Activated CD4-positive, alpha-beta T cell treated with anti-CD3 and anti-CD28 coated beads for 36 hours (primary cell): ENCODE measurements around the gene FAM209B. TPM values are rescaled to one million over a fixed set of nuclear protein-coding genes. Genes with fewer than 3 reads are reported as not detected.
"Not testable (repeated sequence)": the region's sequence is repeated elsewhere in the genome, so short reads cannot be mapped to it uniquely, and the experiment has no call there.

ENCODE experiments used
- ATAC-seq: fragments of 200-7000 bp; cut with Tn5 transposase; one replicate; pipeline ENCODE4 v1.10.0; 2021; ENCODE audit warnings: mild to moderate bottlenecking, moderate library complexity
- CTCF ChIA-PET: fragments of 350-600 bp; sonication (Branson Sonifier 250); formaldehyde crosslinking; loops from one replicate; lab custom pipeline; 2021; ENCODE audit warnings: antibody characterized with exemption; lab: Charles Lee
- POLR2A ChIA-PET: fragments of 350-600 bp; sonication (Branson Sonifier 250); formaldehyde crosslinking; loops from one replicate; lab custom pipeline; 2021; ENCODE audit warnings: antibody characterized with exemption, inconsistent platforms; lab: Charles Lee
- DNase-seq: peaks from one replicate; pipeline ENCODE4 v3.0.0-alpha.2; 2020
- H3K27ac Mint-ChIP-seq: one replicate; pipeline ENCODE4 v1.8.0; 2021; ENCODE audit warnings: mixed read lengths
- H3K27me3 Mint-ChIP-seq: one replicate; pipeline ENCODE4 v1.8.0; 2021; ENCODE audit warnings: mixed read lengths
- H3K36me3 Mint-ChIP-seq: one replicate; pipeline ENCODE4 v1.8.0; 2021; ENCODE audit warnings: low read depth, mixed read lengths
- H3K4me1 Mint-ChIP-seq: one replicate; pipeline ENCODE4 v1.8.0; 2021; ENCODE audit warnings: mixed read lengths
- H3K4me3 Mint-ChIP-seq: one replicate; pipeline ENCODE4 v1.8.0; 2021; ENCODE audit warnings: mild to moderate bottlenecking, moderate library complexity, mixed read lengths
- H3K9me3 Mint-ChIP-seq: one replicate; pipeline ENCODE4 v1.8.0; 2021; ENCODE audit warnings: low read depth, mixed read lengths
- intact Hi-C, 2 experiments: fragments of 100-400 bp; cut with DNase I in 1 of 2; cut with micrococcal nuclease in 1 of 2; formaldehyde crosslinking; loops; one replicate each; pipeline versions ENCODE4 v1.14.2 to v1.15.1; 2022 to 2024; cut with DNase I, micrococcal nuclease
- total RNA-seq, 2 experiments: library from RNA; stranded (reverse); gene quantifications; one replicate each; pipeline ENCODE4 v1.2.3, GENCODE V29; 2021

Gene FAM209B
- total RNA-seq, 2 experiments from 2014 or later, result 0.43 TPM; not detected in 1

DNA sequence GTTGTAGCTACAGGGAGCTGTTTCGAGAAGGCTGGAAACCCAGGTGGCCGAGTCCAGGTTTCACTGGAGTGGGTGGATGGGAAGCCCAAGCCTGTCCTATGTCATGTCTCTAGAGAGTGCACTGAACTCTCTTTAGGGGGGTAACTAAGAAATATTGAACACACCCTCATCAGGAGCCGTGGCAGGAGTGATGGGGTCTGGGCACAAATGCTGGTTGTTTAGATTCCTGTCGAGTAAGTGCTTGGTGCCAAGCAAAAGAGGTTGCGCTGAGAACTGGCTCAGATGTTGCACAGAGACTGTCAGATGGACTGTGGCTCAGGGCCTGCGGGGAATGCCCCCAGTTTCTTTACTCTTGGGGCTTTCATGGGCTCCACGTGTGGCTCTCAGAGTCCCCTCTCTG, 15.8 kb upstream of the FAM209B start:
- peaks cover 13% of the 10 kb centered on the region for H3K9me3 Mint-ChIP-seq
- no peaks in the 10 kb centered on the region for H3K27me3 Mint-ChIP-seq
- CTCF ChIA-PET, result interaction anchor here (1.9 kb wide), 1 partner anchor 14 kb away, joined by 5 read pairs; no protein-coding TSS in a partner anchor
- H3K4me3 Mint-ChIP-seq, result no peak overlapping the region
- H3K27ac Mint-ChIP-seq, result no peak overlapping the region
- H3K36me3 Mint-ChIP-seq, result peaks cover 76% of the 10 kb centered on the region
- POLR2A ChIA-PET, result no interaction called here
- ATAC-seq, result no peak
- no peaks in the 10 kb centered on the region for H3K4me1 Mint-ChIP-seq
- intact Hi-C loops, result no loop called here
- no peak for DNase-seq

DNA sequence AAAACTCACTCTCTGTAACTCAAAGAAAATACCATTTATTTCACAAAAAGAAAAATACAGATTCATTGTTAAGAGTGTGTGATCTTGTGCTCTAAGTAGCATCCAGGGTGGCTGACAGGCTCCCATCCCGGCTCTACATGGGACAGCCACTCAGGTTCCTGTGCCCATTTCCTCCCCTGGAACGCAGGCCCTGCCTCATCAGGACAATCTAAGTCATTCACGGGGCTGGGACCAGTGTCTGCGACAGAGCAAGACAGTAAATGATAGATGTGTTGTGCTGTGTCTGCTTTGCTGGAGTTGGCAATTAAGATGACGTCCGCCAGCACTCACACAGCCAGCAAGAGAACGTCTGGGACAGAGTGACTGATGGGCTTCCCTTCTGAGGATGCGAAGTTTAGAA, 15.4 kb upstream of the FAM209B start:
- Mint-ChIP-seq H3K36me3 (peaks cover 76% of the 10 kb centered on the region), H3K4me1 (no peaks in the 10 kb centered on the region), H3K27ac (no peak overlapping the region), H3K4me3 (no peak overlapping the region), H3K9me3 (peaks cover 13% of the 10 kb centered on the region), H3K27me3 (no peaks in the 10 kb centered on the region)
- CTCF ChIA-PET, result no interaction called here
- ATAC-seq, result no peak
- intact Hi-C loops, result no loop called here
- POLR2A ChIA-PET, result no interaction called here
- DNase-seq, result no peak

DNA sequence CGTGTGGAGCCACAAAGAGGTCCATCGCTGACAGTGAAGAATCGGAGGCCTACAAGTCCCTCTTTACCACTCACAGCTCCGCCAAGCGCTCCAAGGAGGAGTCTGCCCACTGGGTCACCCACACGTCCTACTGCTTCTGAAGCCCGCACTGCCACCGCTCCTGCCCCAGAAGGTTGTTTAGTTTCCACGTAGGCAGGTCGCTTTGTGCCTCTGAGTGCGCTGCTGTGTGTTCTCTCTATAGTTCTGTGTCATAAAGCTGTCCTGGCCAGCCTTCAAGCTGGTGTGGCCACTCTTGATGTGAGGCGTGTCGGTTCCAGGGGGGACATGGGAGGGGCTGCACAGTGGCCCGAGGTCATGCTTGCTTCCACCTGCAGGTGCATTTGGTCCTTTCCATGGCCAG, 14.9 kb upstream of the FAM209B start:
- peaks cover 3% of the 10 kb centered on the region for H3K4me1 Mint-ChIP-seq
- peaks cover 13% of the 10 kb centered on the region for H3K9me3 Mint-ChIP-seq
- ATAC-seq (no peak), DNase-seq (no peak)
- no peak overlapping the region for H3K27ac Mint-ChIP-seq
- H3K4me3 Mint-ChIP-seq, result no peak overlapping the region
- ChIA-PET CTCF (no interaction called here), POLR2A (no interaction called here)
- H3K36me3 Mint-ChIP-seq, result peaks cover 74% of the 10 kb centered on the region
- no peaks in the 10 kb centered on the region for H3K27me3 Mint-ChIP-seq
- intact Hi-C loops, result no loop called here

DNA sequence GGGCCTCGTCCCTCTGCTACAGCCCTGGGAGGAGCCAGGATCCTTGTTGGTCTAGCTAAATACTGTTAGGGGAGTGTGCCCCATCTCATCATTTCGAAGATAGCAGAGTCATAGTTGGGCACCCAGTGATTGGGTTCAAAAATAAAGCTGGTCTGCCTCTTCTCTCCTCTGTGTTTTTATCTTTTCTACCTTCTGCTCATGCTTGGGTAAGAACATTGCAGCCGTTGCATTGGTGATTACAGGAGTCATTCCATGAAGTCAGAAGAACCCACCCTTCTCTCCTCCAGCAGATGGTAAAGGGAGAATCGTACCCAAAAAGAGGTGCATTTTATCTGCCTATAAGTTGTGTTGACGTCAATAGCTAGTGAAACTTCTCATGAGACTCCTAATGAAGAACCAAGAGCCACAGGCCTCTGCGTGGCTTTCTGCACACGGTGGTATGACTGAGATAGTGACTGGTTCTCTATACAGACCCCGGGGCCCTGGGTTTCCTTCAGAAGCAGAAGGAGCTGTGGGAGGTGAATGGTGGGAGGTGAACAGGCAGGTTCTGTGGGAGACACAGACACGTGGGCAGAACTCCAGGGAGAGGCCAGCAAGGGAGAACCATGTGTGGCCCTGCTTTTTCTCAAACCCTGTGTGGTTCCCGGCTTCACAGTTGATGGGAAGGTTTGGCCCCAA, 14.2 kb upstream of the FAM209B start:
- Mint-ChIP-seq H3K4me3 (no peak overlapping the region), H3K36me3 (peaks cover 69% of the 10 kb centered on the region), H3K27ac (no peak overlapping the region), H3K4me1 (peaks cover 6% of the 10 kb centered on the region), H3K9me3 (peaks cover 13% of the 10 kb centered on the region), H3K27me3 (no peaks in the 10 kb centered on the region)
- intact Hi-C loops, result no loop called here
- ChIA-PET POLR2A (interaction anchor here (0.6 kb wide), 1 partner anchor 22 kb away, joined by 3 read pairs; no protein-coding TSS in a partner anchor), CTCF (no interaction called here)
- DNase-seq (no peak), ATAC-seq (no peak)

DNA sequence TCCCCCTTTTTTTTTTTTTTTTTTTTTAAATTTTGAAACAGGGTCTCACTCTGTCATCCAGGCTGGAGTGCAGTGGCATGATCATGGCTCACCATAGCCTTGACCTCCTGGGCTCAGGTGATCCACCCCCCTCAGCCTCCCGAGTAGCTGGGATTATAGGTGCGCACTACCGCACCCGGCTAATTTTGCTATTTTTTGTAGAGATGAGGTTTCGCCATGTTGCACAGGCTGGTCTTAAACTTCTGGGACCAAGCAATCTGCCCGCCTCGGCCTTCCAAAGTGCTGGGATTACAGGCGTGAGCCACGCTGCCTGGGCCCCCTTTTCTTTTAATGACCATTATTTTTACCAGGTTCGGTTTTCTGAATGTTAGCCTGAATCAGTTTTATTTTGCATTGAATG, 13.5 kb upstream of the FAM209B start:
- ATAC-seq, result no peak
- Mint-ChIP-seq H3K27ac (no peak overlapping the region), H3K4me3 (no peak overlapping the region), H3K4me1 (peaks cover 6% of the 10 kb centered on the region), H3K27me3 (no peaks in the 10 kb centered on the region), H3K9me3 (peaks cover 13% of the 10 kb centered on the region), H3K36me3 (peaks cover 69% of the 10 kb centered on the region)
- POLR2A ChIA-PET, result interaction anchor here (0.6 kb wide), 1 partner anchor 22 kb away, joined by 3 read pairs; no protein-coding TSS in a partner anchor
- DNase-seq, result no peak
- intact Hi-C loops, result no loop called here
- CTCF ChIA-PET, result interaction anchor here (0.7 kb wide), 1 partner anchor 39 kb away, joined by 3 read pairs; no protein-coding TSS in a partner anchor

DNA sequence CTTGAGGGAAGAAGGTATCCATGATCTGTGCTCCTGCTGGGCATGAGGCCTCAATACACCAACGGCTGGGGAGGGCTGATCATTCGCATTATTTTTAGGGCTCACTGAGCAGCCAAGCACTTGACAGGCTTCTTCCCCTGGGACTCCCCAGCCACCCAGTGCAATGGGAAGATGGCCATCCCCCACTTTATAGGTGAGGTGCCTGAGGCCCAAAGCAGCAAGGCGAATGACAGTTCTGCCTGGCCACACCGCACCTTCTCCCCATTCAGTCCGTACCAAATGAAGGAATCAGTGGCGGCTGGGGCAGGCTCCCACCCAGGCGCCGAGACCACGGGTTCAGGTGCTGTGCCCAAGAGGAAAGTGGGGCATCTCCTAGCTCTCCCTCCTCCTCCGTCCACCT, 12.9 kb upstream of the FAM209B start:
- peaks cover 13% of the 10 kb centered on the region for H3K9me3 Mint-ChIP-seq
- POLR2A ChIA-PET, result no interaction called here
- ATAC-seq (no peak), DNase-seq (no peak)
- intact Hi-C loops, result no loop called here
- peaks cover 66% of the 10 kb centered on the region for H3K36me3 Mint-ChIP-seq
- H3K27ac Mint-ChIP-seq, result no peak overlapping the region
- H3K4me3 Mint-ChIP-seq, result no peak overlapping the region
- CTCF ChIA-PET, result interaction anchor here (0.7 kb wide), 1 partner anchor 40 kb away, joined by 3 read pairs; no protein-coding TSS in a partner anchor
- H3K27me3 Mint-ChIP-seq, result no peaks in the 10 kb centered on the region
- peaks cover 6% of the 10 kb centered on the region for H3K4me1 Mint-ChIP-seq

DNA sequence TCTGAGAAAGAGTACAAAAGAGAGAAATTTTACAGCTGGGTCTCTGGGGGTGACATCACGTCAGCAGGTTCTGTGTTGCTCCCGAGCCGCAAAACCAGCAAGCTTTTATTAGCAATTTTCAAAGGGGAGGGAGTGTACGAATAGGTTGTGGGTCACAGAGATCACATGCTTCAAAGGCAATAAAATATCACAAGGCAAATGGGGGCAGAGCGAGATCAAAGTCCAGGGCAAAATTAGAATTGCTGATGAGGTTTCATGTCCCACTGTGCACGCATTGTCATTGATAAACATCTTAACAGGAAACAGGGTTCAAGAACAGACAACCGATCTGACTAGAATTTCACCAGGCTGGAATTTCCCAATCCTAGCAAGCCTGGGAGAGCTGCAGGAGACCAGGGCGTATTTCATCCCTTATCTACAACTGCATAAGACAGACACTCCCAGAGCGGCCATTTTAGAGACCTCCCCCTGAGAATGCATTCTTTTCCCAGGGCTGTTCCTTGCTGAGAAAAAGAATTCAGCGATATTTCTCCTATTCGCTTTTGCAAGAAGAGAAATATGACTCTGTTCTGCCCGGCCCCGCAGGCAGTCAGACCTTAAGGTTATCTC, 12.2 kb upstream of the FAM209B start:
- H3K27ac Mint-ChIP-seq, H3K4me1 Mint-ChIP-seq, intact Hi-C loops, H3K4me3 Mint-ChIP-seq, DNase-seq, ATAC-seq, POLR2A ChIA-PET, H3K27me3 Mint-ChIP-seq: not testable (repeated sequence)
- CTCF ChIA-PET, result interaction anchor here (1.1 kb wide), 1 partner anchor 11 kb away, joined by 4 read pairs; no protein-coding TSS in a partner anchor
- Mint-ChIP-seq H3K9me3 (peaks cover 13% of the 10 kb centered on the region), H3K36me3 (peaks cover 59% of the 10 kb centered on the region)

DNA sequence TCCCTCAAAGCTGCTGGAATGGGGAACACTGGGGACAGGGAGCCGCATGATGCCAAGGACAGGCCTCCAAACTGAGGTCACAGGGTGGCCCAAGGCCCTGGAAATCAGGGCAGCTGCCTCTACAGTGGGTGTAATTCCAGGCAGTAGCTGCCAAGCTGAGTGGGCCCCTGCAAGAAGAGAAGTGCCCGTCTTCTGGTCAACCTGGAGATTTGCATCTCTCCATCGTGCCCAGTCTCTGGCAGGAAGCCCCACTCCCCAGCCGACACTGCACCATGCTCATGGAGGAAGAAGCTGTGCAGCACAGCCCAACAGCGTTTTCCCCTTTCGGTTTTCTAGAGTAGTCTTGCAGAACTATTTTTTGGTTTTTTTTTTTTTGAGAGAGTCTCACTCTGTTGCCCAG, 10.7 kb upstream of the FAM209B start:
- POLR2A ChIA-PET, result no interaction called here
- Mint-ChIP-seq H3K27ac (no peak overlapping the region), H3K4me1 (peaks cover 6% of the 10 kb centered on the region), H3K27me3 (no peaks in the 10 kb centered on the region), H3K4me3 (no peak overlapping the region), H3K9me3 (peaks cover 13% of the 10 kb centered on the region), H3K36me3 (peaks cover 45% of the 10 kb centered on the region)
- CTCF ChIA-PET, result interaction anchor here (0.7 to 0.8 kb wide), 2 partner anchors 28 to 63 kb away, joined by 3 read pairs; no protein-coding TSS in a partner anchor
- DNase-seq, result no peak
- intact Hi-C loops, result no loop called here
- ATAC-seq, result no peak

DNA sequence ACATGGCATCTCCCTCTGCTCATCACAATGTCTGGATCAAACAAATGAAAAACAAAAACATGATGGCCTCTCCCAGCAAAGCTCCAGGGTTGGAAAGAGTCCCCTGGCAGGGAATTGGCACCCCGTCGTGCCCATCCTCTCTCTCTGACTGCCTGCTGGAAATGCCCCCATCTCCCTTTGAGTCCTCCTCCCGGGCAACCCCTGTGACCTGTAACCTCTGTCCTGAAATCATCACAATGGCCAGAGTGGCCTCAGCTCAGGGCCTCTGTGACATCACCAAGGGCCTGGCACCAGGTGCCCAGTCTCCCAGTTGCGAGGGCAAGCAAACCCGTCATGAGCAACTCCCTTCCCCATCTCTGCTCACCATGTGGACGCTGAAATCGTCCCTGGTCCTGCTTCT, 8.6 kb upstream of the FAM209B start, which contains the start of gene FAM209A:
Gene FAM209A (plus strand): TSS at position 301 of the 400 bp plus-strand sequence. CDS start 65 bp downstream, at position 366.
- H3K4me1 Mint-ChIP-seq, H3K4me3 Mint-ChIP-seq, CTCF ChIA-PET, DNase-seq, intact Hi-C loops, H3K27ac Mint-ChIP-seq, POLR2A ChIA-PET, H3K27me3 Mint-ChIP-seq, ATAC-seq, H3K9me3 Mint-ChIP-seq: not testable (repeated sequence)
- H3K36me3 Mint-ChIP-seq, result peaks cover 23% of the 10 kb centered on the region

DNA sequence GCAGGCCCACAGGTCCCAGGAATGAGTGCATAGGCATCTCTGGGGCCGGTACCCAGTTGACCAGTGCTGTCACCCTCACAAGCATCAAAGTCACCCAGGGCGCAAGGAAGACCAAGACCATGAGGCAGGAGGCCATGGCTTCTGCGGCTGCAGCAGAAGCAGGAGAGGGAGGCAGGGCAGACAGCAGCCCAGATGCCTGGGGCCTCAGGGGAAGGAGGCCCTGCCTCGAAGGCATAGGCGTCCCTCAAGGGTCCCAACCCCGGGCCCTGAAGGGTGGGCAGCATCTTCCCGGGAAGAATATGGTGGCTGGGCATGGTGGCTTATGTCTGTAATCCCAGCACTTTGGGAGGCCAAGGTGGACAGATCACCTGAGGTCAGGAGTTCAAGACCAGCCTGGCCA, 5.5 kb upstream of the FAM209B start:
- intact Hi-C loops, result no loop called here
- ChIA-PET POLR2A (no interaction called here), CTCF (interaction anchor here (0.6 kb wide), 1 partner anchor 1802 kb away, joined by 3 read pairs; no protein-coding TSS in a partner anchor)
- H3K4me1 Mint-ChIP-seq, result peaks cover 6% of the 10 kb centered on the region
- no peak overlapping the region for H3K27ac Mint-ChIP-seq
- ATAC-seq (no peak), DNase-seq (no peak)
- H3K27me3 Mint-ChIP-seq, result no peaks in the 10 kb centered on the region
- H3K36me3 Mint-ChIP-seq, result no peaks in the 10 kb centered on the region
- no peak overlapping the region for H3K4me3 Mint-ChIP-seq
- H3K9me3 Mint-ChIP-seq, result no peaks in the 10 kb centered on the region

DNA sequence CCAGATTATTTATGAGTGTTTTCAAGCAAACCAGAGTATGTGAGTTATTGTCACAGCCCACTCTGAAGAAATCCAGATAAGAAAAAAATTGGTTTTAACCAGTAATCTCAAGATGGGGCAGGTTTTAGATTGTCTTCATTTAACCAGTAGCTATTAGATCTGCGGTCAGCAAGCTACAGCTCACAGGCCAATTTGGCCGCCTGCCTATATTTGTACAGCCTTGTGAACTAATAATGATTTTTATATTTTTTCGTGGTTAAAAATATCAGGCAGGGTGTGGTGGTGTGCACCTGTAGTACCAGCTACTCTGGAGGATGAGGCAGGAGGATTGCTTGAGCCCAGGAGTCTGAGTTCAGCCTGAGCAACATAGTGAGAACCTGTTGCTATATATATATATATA, 5.0 kb downstream of the FAM209B start:
- H3K27ac Mint-ChIP-seq, result no peak overlapping the region
- DNase-seq (no peak), ATAC-seq (no peak)
- no peak overlapping the region for H3K4me3 Mint-ChIP-seq
- H3K9me3 Mint-ChIP-seq, result no peaks in the 10 kb centered on the region
- H3K36me3 Mint-ChIP-seq, result no peaks in the 10 kb centered on the region
- H3K27me3 Mint-ChIP-seq, result no peaks in the 10 kb centered on the region
- no peaks in the 10 kb centered on the region for H3K4me1 Mint-ChIP-seq
- intact Hi-C loops, result no loop called here
- ChIA-PET POLR2A (no interaction called here), CTCF (interaction anchor here (0.6 to 1.1 kb wide), 3 partner anchors 13 to 1141 kb away, joined by 3 read pairs; no protein-coding TSS in a partner anchor)
